Naive thymus-derived CD8-positive, alpha-beta T cell (primary cell): ENCODE measurements around the gene PTCD2. TPM values are rescaled to one million over a fixed set of nuclear protein-coding genes. Genes with fewer than 3 reads are reported as not detected.
A peak's percentile ranks its signal among the peaks of the same experiment; 100 is the strongest.

Experiments used
- ATAC-seq, 2 donors: fragments of 150-1000 bp; cut with Tn5 transposase in 1 of 2; sonication (Bioruptor Pico), chemical (Tn5 transposase) in 1 of 2; 1 replicate in 1 of 2; 2 replicates in 1 of 2; pipeline ENCODE4 v1.10.0; 2021; ENCODE audit warnings: mild to moderate bottlenecking in 2 of 2, moderate library complexity in 2 of 2
- POLR2A ChIA-PET: fragments of 350-600 bp; sonication (Branson Sonifier 250); formaldehyde crosslinking; loops from one replicate; lab custom pipeline; 2021; ENCODE audit warnings: antibody characterized with exemption; lab: Charles Lee
- DNase-seq, 10 donors: peaks; one replicate each; pipeline versions ENCODE4 v3.0.0 to v3.0.0-alpha.2; 2020 to 2022
- H3K27ac Mint-ChIP-seq, 10 donors: one replicate each; pipeline ENCODE4 v1.8.0; 2020 to 2022; ENCODE audit warnings: mild to moderate bottlenecking in 10 of 10, mixed read lengths in 10 of 10, moderate library complexity in 4 of 10, inconsistent platforms in 1 of 10
- H3K27me3 Mint-ChIP-seq, 5 donors: one replicate each; pipeline ENCODE4 v1.8.0; 2021 to 2022; ENCODE audit warnings: mixed read lengths in 5 of 5
- H3K36me3 Mint-ChIP-seq, 3 donors: one replicate each; pipeline ENCODE4 v1.8.0; 2020 to 2022; ENCODE audit warnings: mixed read lengths in 3 of 3, mild to moderate bottlenecking in 2 of 3, inconsistent platforms in 1 of 3
- H3K4me1 Mint-ChIP-seq, 4 donors: one replicate each; pipeline ENCODE4 v1.8.0; 2021 to 2022; ENCODE audit warnings: mixed read lengths in 4 of 4
- H3K4me3 Mint-ChIP-seq, 10 donors: one replicate each; pipeline ENCODE4 v1.8.0; 2020 to 2022; ENCODE audit warnings: mild to moderate bottlenecking in 10 of 10, mixed read lengths in 10 of 10, moderate library complexity in 6 of 10, inconsistent platforms in 1 of 10
- H3K9me3 Mint-ChIP-seq, 9 donors: one replicate each; pipeline ENCODE4 v1.8.0; 2020 to 2022; ENCODE audit warnings: mixed read lengths in 9 of 9, mild to moderate bottlenecking in 3 of 9, inconsistent platforms in 1 of 9, moderate library complexity in 1 of 9
- polyA plus RNA-seq, 3 donors: library from polyadenylated mRNA; unstranded; fragments of 300-500 nt; fragmentation: Illumina TruSeq; gene quantifications; one replicate each; pipeline ENCODE4 v1.2.3, GENCODE V29; 2021
- total RNA-seq, 8 experiments: library from RNA in 2 of 8; stranded (reverse) in 2 of 8; gene quantifications; one replicate each; pipeline ENCODE4 v1.2.3 and lab custom pipeline; 2021 to 2026

Gene PTCD2, protein sequence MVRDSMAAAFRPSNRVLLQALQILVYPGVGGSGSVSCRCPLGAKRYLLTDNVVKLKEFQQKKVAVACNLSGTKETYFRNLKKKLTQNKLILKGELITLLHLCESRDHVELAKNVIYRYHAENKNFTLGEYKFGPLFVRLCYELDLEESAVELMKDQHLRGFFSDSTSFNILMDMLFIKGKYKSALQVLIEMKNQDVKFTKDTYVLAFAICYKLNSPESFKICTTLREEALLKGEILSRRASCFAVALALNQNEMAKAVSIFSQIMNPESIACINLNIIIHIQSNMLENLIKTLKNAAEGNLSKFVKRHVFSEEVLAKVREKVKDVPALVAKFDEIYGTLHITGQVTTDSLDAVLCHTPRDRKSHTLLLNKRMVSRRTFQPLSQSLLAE
- 10 to 100 TPM; 10.6 to 13.9 TPM for total RNA-seq
- polyA plus RNA-seq: 1 to 10 TPM; 4.0 to 6.1 (median 5.9) TPM
- 15.5 to 29.6 (median 18.4) reads per million in 6 experiments for total RNA-seq (lab: John Stamatoyannopoulos, UW)

DNA sequence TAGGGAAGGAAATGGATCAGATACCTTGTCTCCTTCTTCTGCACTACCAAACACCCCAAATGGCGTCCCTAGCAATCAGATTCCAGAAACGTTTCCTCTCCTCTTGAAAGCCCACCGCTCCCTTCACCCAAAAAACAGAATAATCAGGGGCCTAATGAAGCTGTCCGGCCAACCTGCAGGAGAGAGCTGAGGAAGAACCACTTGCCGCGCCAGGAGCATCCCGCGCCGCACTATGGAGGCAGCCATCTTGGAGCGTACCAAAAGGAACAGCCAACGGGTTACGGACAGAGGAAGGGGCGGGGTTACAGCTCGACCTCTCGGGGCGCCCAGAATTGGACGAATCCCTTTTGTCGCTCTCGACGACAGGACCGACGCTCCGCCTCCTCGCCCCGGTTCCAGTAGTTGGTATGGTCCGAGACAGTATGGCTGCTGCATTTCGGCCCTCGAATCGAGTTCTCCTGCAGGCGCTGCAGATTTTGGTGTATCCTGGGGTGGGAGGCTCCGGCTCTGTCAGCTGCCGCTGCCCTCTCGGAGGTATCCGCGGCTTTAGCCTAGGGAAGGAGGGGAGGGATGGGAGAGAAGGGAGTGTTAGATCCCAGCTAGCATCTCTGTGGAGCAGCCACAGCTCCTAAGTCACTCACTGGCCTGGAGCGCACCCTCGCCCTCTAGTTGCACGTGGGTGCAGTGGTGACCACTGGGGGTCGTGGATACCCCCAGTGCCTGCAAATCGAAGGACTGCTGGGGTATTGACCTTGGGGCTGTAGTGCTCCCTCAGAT is at the start of gene PTCD2, which contains the start of gene MRPS27:
Gene PTCD2, plus strand, starts transcription at position 398 of the 777 bp plus-strand sequence. Its CDS starts 10 bp downstream, at position 408.
Gene MRPS27, minus strand, starts transcription at position 265 of the 777 bp plus-strand sequence. Its CDS starts 19 bp downstream, at position 246.
- Mint-ChIP-seq H3K4me3 (peak within 1 kb of the TSS; percentile 92 to 99 (median 98)), H3K27me3 (no peaks in the 10 kb centered on the region), H3K9me3 (no peaks in the 10 kb centered on the region), H3K36me3 (peaks cover 4 to 32% (median 16%) of the 10 kb centered on the region in 3 donors), H3K27ac (peak within 1 kb of the TSS; percentile 93 to 99 (median 96)), H3K4me1 (peaks cover 9 to 55% (median 51%) of the 10 kb centered on the region in 4 donors)
- peak; percentile 99 for ATAC-seq
- POLR2A ChIA-PET: interaction anchor here (0.7 to 5.1 kb wide), 4 partner anchors 12 to 135 kb away, joined by 3 to 50 read pairs (median 4); no protein-coding TSS in a partner anchor
- peak; percentile 81 to 98 (median 92) for DNase-seq

GRCh38 chr5:72271702-72272101 is 48.5 kb upstream of the PTCD2 start:
- Mint-ChIP-seq H3K27ac (no peak overlapping the region), H3K4me1 (peaks cover 6 to 18% (median 12%) of the 10 kb centered on the region in 4 donors), H3K27me3 (no peaks in the 10 kb centered on the region), H3K36me3 (peaks cover 5 to 29% (median 21%) of the 10 kb centered on the region in 3 donors), H3K4me3 (no peak overlapping the region), H3K9me3 (peaks cover 0 to 4% (median 0%) of the 10 kb centered on the region in 9 donors)
- no peak for DNase-seq
- POLR2A ChIA-PET: no interaction called here
- ATAC-seq: no peak

- no peak for DNase-seq
- no peak for ATAC-seq
- Mint-ChIP-seq H3K36me3 (peaks cover 5 to 34% (median 28%) of the 10 kb centered on the region in 3 donors), H3K27me3 (no peaks in the 10 kb centered on the region), H3K4me1 (peaks cover 7 to 18% (median 12%) of the 10 kb centered on the region in 4 donors), H3K27ac (no peak overlapping the region), H3K9me3 (peaks cover 0 to 4% (median 0%) of the 10 kb centered on the region in 9 donors), H3K4me3 (no peak overlapping the region)
- POLR2A ChIA-PET: no interaction called here
Observed at GRCh38 chr5:72272398-72272797, 47.8 kb upstream of the PTCD2 start.

DNA sequence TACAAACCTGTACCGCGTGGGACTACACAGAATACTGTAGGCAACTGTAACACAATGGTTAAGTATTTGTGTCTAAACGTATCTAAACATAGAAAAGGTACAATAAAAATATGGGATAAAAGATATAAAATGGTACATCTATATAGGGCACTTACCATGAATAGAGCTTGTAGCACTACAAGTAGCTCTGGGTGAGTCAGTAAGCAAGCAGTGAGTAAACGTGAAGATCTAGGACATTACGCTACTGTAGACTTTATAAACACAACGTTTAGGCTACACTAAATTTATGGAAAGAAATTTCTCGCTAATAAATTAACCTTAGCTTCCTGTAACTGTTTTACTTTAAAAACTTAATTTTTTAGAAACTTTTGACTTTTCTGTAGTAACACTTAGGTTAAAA is 46.6 kb upstream of the PTCD2 start:
- peaks cover 0 to 8% (median 2%) of the 10 kb centered on the region in 9 donors for H3K9me3 Mint-ChIP-seq
- no peak overlapping the region for H3K4me3 Mint-ChIP-seq
- POLR2A ChIA-PET: no interaction called here
- H3K4me1 Mint-ChIP-seq: peaks cover 7 to 18% (median 13%) of the 10 kb centered on the region in 4 donors
- H3K27me3 Mint-ChIP-seq: no peaks in the 10 kb centered on the region
- ATAC-seq (no peak), DNase-seq (no peak)
- H3K36me3 Mint-ChIP-seq: peaks cover 12 to 39% (median 35%) of the 10 kb centered on the region in 3 donors
- no peak overlapping the region for H3K27ac Mint-ChIP-seq

DNA sequence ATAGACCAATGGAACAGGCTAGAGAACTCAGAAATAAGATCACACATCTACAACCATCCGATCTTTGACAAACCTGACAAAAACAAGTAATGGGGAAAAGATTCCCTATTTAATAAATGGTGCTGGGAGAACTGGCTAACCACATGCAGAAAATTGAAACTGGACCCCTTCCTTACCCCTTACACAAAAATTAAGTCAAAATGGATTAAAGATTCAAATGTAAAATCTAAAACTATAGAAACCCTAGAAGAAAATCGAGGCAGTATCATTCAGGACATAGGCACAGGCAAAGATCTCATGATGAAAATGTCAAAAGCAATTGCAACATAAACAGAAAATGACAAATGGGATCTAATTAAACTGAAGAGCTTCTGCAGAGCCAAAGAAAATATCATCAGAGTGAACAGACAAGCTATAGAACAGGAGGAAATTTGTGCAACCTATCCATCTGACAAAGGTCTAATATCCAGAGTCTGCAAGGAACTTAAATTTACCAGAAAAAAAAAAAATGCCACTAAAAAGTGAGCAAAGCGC is 43.9 kb upstream of the PTCD2 start:
- Mint-ChIP-seq H3K9me3 (peaks cover 0 to 9% (median 3%) of the 10 kb centered on the region in 9 donors), H3K27me3 (no peaks in the 10 kb centered on the region), H3K27ac (no peak overlapping the region), H3K4me1 (peaks cover 7 to 21% (median 11%) of the 10 kb centered on the region in 4 donors), H3K4me3 (no peak overlapping the region), H3K36me3 (peaks cover 20 to 58% (median 48%) of the 10 kb centered on the region in 3 donors)
- POLR2A ChIA-PET: no interaction called here
- no peak for ATAC-seq
- no peak for DNase-seq

- H3K27me3 Mint-ChIP-seq: no peaks in the 10 kb centered on the region
- peaks cover 20 to 83% (median 53%) of the 10 kb centered on the region in 3 donors for H3K36me3 Mint-ChIP-seq
- no peak overlapping the region for H3K27ac Mint-ChIP-seq
- no peak overlapping the region for H3K4me3 Mint-ChIP-seq
- H3K9me3 Mint-ChIP-seq: peaks cover 0 to 9% (median 3%) of the 10 kb centered on the region in 9 donors
- peaks cover 2 to 15% (median 14%) of the 10 kb centered on the region in 4 donors for H3K4me1 Mint-ChIP-seq
- POLR2A ChIA-PET: no interaction called here
- no peak for DNase-seq
- ATAC-seq: no peak
Observed at GRCh38 chr5:72280581-72281069, 39.5 kb upstream of the PTCD2 start.

DNA sequence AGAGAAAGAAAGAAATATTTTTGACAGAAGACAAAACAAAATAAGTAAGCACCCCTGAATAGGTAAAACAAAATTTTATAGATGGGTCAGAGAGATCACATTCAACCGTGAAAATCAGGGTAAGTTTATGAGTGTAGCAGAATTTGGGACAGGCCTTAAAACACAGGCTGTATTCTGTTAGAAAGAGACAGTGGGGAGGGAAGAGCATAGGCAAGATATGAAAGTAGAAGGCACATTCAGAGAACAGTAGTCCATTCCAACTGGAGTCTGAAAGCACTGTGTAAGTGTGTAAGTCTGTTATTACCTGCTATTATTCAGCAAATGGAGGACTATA is 38.8 kb upstream of the PTCD2 start:
- DNase-seq: no peak
- ATAC-seq: no peak
- H3K4me1 Mint-ChIP-seq: peaks cover 2 to 11% (median 8%) of the 10 kb centered on the region in 4 donors
- H3K27me3 Mint-ChIP-seq: no peaks in the 10 kb centered on the region
- POLR2A ChIA-PET: no interaction called here
- H3K36me3 Mint-ChIP-seq: peaks cover 17 to 82% (median 45%) of the 10 kb centered on the region in 3 donors
- peak overlapping the region in 1 of 10 donors; percentile 42 for H3K27ac Mint-ChIP-seq
- no peak overlapping the region for H3K4me3 Mint-ChIP-seq
- H3K9me3 Mint-ChIP-seq: peaks cover 0 to 7% (median 2%) of the 10 kb centered on the region in 9 donors

GRCh38 chr5:72281764-72282499 is 38.2 kb upstream of the PTCD2 start:
- H3K36me3 Mint-ChIP-seq: peaks cover 15 to 82% (median 43%) of the 10 kb centered on the region in 3 donors
- ATAC-seq: no peak
- no peaks in the 10 kb centered on the region for H3K27me3 Mint-ChIP-seq
- H3K27ac Mint-ChIP-seq: peak overlapping the region in 1 of 10 donors; percentile 7
- no peak overlapping the region for H3K4me3 Mint-ChIP-seq
- peaks cover under 1 to 10% (median 8%) of the 10 kb centered on the region in 4 donors for H3K4me1 Mint-ChIP-seq
- no peak for DNase-seq
- POLR2A ChIA-PET: no interaction called here
- H3K9me3 Mint-ChIP-seq: peaks cover 0 to 7% (median 1%) of the 10 kb centered on the region in 9 donors

- POLR2A ChIA-PET: no interaction called here
- peaks cover 13 to 80% (median 38%) of the 10 kb centered on the region in 3 donors for H3K36me3 Mint-ChIP-seq
- H3K4me3 Mint-ChIP-seq: no peak overlapping the region
- H3K4me1 Mint-ChIP-seq: peaks cover 3 to 10% (median 7%) of the 10 kb centered on the region in 4 donors
- H3K27ac Mint-ChIP-seq: peak overlapping the region in 1 of 10 donors; percentile 1
- H3K27me3 Mint-ChIP-seq: no peaks in the 10 kb centered on the region
- H3K9me3 Mint-ChIP-seq: peaks cover 0 to 3% (median 1%) of the 10 kb centered on the region in 9 donors
- ATAC-seq (no peak), DNase-seq (no peak)
Observed at GRCh38 chr5:72282878-72283277, 37.3 kb upstream of the PTCD2 start.

GRCh38 chr5:72283358-72283757 is 36.8 kb upstream of the PTCD2 start:
- no peak for ATAC-seq
- peaks cover 13 to 80% (median 36%) of the 10 kb centered on the region in 3 donors for H3K36me3 Mint-ChIP-seq
- peaks cover 4 to 10% (median 7%) of the 10 kb centered on the region in 4 donors for H3K4me1 Mint-ChIP-seq
- peaks cover 0 to 3% (median 1%) of the 10 kb centered on the region in 9 donors for H3K9me3 Mint-ChIP-seq
- H3K27me3 Mint-ChIP-seq: no peaks in the 10 kb centered on the region
- POLR2A ChIA-PET: no interaction called here
- H3K4me3 Mint-ChIP-seq: no peak overlapping the region
- peak overlapping the region in 3 of 10 donors; percentile 2 to 12 (median 7) for H3K27ac Mint-ChIP-seq
- DNase-seq: no peak

- POLR2A ChIA-PET: no interaction called here
- H3K27me3 Mint-ChIP-seq: no peaks in the 10 kb centered on the region
- ATAC-seq: no peak
Observed at GRCh38 chr5:72284559-72285423, 35.4 kb upstream of the PTCD2 start.

More at GRCh38 chr5:72284559-72285423, 35.4 kb upstream of the PTCD2 start:
- H3K27ac Mint-ChIP-seq: peak overlapping the region in 3 of 10 donors; percentile 1 to 11 (median 11)
- H3K4me1 Mint-ChIP-seq: peaks cover 4 to 17% (median 7%) of the 10 kb centered on the region in 4 donors
- no peak for DNase-seq
- H3K36me3 Mint-ChIP-seq: peaks cover 7 to 79% (median 30%) of the 10 kb centered on the region in 3 donors
- H3K4me3 Mint-ChIP-seq: no peak overlapping the region
- no peaks in the 10 kb centered on the region for H3K9me3 Mint-ChIP-seq
